Measurements from ENCODE around the gene EPG5. TPM values are rescaled to one million over a fixed set of nuclear protein-coding genes. Genes with fewer than 3 reads are reported as not detected.

The EPG5 gene
- total RNA-seq, 1 donor = 94.8 TPM

DNA sequence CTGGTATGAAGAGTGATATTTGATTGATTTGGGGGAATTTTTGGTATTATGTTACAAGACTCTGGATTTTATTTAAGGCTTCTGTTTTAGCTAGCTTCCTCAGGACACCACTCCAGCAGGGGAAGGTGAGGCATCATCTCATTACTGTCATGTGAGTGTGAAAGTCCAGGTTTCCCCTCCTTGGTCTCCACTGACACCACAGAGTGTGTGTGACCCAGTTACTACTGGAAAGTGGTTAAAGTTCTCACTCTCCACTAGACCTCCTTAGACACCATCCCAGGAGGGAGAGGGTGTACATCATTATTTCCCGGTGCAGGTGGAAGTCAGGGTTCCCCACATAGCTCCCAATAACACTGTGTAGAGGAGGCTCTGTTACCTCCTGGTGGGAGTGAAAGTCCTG lies 35.8 kb upstream of the EPG5 start:
- no peak overlapping the region for H2AFZ ChIP-seq (ENCODE audit: low read length)
- H3K4me3 ChIP-seq (ENCODE audit: insufficient read depth, low read length) = no peak overlapping the region
- H3K27me3 ChIP-seq (ENCODE audit: insufficient read depth, low read length) = no peaks in the 10 kb centered on the region
- DNase-seq (ENCODE audit: insufficient read length, low spot score, missing footprints) = no peak
- no peaks in the 10 kb centered on the region for H3K4me1 ChIP-seq (ENCODE audit: insufficient read depth, low read length)
- H4K20me1 ChIP-seq (ENCODE audit: insufficient read depth, low read length) = no peaks in the 10 kb centered on the region
- H3K79me2 ChIP-seq (ENCODE audit: insufficient read depth, low read length) = no peaks in the 10 kb centered on the region
- no peaks in the 10 kb centered on the region for H3K36me3 ChIP-seq (ENCODE audit: insufficient read depth, low read length)
- TF ChIP-seq, protein P1, sequence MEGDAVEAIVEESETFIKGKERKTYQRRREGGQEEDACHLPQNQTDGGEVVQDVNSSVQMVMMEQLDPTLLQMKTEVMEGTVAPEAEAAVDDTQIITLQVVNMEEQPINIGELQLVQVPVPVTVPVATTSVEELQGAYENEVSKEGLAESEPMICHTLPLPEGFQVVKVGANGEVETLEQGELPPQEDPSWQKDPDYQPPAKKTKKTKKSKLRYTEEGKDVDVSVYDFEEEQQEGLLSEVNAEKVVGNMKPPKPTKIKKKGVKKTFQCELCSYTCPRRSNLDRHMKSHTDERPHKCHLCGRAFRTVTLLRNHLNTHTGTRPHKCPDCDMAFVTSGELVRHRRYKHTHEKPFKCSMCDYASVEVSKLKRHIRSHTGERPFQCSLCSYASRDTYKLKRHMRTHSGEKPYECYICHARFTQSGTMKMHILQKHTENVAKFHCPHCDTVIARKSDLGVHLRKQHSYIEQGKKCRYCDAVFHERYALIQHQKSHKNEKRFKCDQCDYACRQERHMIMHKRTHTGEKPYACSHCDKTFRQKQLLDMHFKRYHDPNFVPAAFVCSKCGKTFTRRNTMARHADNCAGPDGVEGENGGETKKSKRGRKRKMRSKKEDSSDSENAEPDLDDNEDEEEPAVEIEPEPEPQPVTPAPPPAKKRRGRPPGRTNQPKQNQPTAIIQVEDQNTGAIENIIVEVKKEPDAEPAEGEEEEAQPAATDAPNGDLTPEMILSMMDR (IDR thresholded peaks at IDR 0.05; ENCODE audit: extremely low read depth, low read depth, low read length) = no peak
- H3K27ac ChIP-seq (ENCODE audit: low read depth, low read length) = no peak overlapping the region
- H3K9me3 ChIP-seq (ENCODE audit: low read depth, low read length) = no peaks in the 10 kb centered on the region
- H3K4me2 ChIP-seq (ENCODE audit: insufficient read depth, low read length) = no peak overlapping the region

DNA sequence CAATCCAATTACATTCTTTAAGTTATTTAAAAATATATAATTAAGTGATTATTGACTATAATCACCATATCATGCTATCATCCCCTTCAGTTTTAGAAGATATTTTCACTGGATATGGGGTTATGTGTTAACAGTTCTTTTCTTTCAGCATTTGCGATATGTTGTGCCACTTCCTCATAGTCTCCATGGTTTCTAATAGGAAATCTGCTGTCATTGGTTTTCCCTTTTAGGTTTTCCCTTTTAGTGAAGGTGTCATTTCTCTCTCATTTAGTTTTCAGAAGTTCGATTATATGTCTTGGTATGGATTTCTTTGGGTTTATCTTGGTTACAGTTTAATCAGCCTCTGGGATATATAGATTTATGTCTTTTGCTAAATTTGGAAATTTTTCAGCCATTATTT lies 34.8 kb upstream of the EPG5 start:
- Histone ChIP-seq H3K36me3 (ENCODE audit: insufficient read depth, low read length) (no peaks in the 10 kb centered on the region), H2AFZ (ENCODE audit: low read length) (no peak overlapping the region), H3K79me2 (ENCODE audit: insufficient read depth, low read length) (no peaks in the 10 kb centered on the region), H3K27ac (ENCODE audit: low read depth, low read length) (no peak overlapping the region), H3K9me3 (ENCODE audit: low read depth, low read length) (no peaks in the 10 kb centered on the region), H3K4me2 (ENCODE audit: insufficient read depth, low read length) (no peak overlapping the region), H3K4me1 (ENCODE audit: insufficient read depth, low read length) (no peaks in the 10 kb centered on the region), H4K20me1 (ENCODE audit: insufficient read depth, low read length) (no peaks in the 10 kb centered on the region), H3K4me3 (ENCODE audit: insufficient read depth, low read length) (no peak overlapping the region), H3K27me3 (ENCODE audit: insufficient read depth, low read length) (no peaks in the 10 kb centered on the region)
- no peak for DNase-seq (ENCODE audit: insufficient read length, low spot score, missing footprints)
- TF ChIP-seq, protein P1 (IDR thresholded peaks at IDR 0.05; ENCODE audit: extremely low read depth, low read depth, low read length) = no peak

DNA sequence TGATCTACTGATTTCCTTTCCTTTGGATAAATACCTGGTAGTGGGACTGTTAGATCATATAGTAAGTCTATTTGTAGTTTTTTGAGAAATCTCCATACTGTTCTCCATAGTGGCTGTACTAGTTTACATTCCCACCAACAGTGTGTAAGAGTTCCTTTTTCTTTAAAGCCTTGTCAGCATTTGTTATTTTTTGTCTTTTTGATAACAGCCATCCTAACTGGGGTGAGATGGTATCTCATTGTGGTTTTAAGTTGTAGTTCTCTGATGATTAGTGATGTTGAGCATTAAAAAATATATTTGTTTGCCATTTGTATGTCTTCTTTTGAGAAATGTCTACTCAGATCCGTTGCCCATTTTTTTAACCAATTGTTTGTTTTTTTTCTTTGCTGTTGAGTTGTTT lies 33.9 kb upstream of the EPG5 start:
- Histone ChIP-seq H3K27me3 (ENCODE audit: insufficient read depth, low read length) (no peaks in the 10 kb centered on the region), H3K79me2 (ENCODE audit: insufficient read depth, low read length) (no peaks in the 10 kb centered on the region), H3K4me2 (ENCODE audit: insufficient read depth, low read length) (no peak overlapping the region), H2AFZ (ENCODE audit: low read length) (no peak overlapping the region), H3K27ac (ENCODE audit: low read depth, low read length) (no peak overlapping the region), H4K20me1 (ENCODE audit: insufficient read depth, low read length) (no peaks in the 10 kb centered on the region), H3K4me1 (ENCODE audit: insufficient read depth, low read length) (no peaks in the 10 kb centered on the region), H3K4me3 (ENCODE audit: insufficient read depth, low read length) (no peak overlapping the region), H3K9me3 (ENCODE audit: low read depth, low read length) (no peaks in the 10 kb centered on the region), H3K36me3 (ENCODE audit: insufficient read depth, low read length) (no peaks in the 10 kb centered on the region)
- DNase-seq (ENCODE audit: insufficient read length, low spot score, missing footprints) = no peak
- TF ChIP-seq, protein P1 (IDR thresholded peaks at IDR 0.05; ENCODE audit: extremely low read depth, low read depth, low read length) = no peak

DNA sequence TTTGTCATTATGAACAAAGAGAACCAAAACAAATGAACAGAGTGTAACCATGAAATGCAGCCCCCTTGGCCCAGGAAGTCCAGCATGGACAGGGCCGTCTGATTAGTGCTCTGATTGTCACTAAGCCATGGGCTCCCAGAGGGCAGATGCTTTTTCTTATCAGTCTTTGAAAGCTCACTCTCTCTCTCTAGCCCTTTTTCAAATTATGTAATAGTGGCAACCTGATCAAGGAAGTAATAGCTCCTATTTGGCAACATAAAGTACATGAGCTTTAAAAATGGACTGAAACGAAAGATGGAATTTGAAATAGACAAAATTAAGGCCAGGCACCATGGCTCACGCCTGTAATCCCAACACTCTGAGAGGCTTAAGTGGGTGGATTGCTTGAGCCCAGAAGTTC lies 32.4 kb upstream of the EPG5 start:
- DNase-seq (ENCODE audit: insufficient read length, low spot score, missing footprints) = no peak
- H4K20me1 ChIP-seq (ENCODE audit: insufficient read depth, low read length) = no peaks in the 10 kb centered on the region
- no peak overlapping the region for H3K4me3 ChIP-seq (ENCODE audit: insufficient read depth, low read length)
- H3K9me3 ChIP-seq (ENCODE audit: low read depth, low read length) = no peaks in the 10 kb centered on the region
- no peaks in the 10 kb centered on the region for H3K27me3 ChIP-seq (ENCODE audit: insufficient read depth, low read length)
- H3K27ac ChIP-seq (ENCODE audit: low read depth, low read length) = no peak overlapping the region
- TF ChIP-seq, protein P1 (IDR thresholded peaks at IDR 0.05; ENCODE audit: extremely low read depth, low read depth, low read length) = no peak
- no peaks in the 10 kb centered on the region for H3K4me1 ChIP-seq (ENCODE audit: insufficient read depth, low read length)
- H3K79me2 ChIP-seq (ENCODE audit: insufficient read depth, low read length) = no peaks in the 10 kb centered on the region
- no peaks in the 10 kb centered on the region for H3K36me3 ChIP-seq (ENCODE audit: insufficient read depth, low read length)
- H2AFZ ChIP-seq (ENCODE audit: low read length) = no peak overlapping the region
- no peak overlapping the region for H3K4me2 ChIP-seq (ENCODE audit: insufficient read depth, low read length)
